ENCODE measurements around the gene SAMD14. TPM values are rescaled to one million over a fixed set of nuclear protein-coding genes. Genes with fewer than 3 reads are reported as not detected.

Gene SAMD14
- total RNA-seq, 1 experiment from 2014 or later = 5.9 TPM

DNA sequence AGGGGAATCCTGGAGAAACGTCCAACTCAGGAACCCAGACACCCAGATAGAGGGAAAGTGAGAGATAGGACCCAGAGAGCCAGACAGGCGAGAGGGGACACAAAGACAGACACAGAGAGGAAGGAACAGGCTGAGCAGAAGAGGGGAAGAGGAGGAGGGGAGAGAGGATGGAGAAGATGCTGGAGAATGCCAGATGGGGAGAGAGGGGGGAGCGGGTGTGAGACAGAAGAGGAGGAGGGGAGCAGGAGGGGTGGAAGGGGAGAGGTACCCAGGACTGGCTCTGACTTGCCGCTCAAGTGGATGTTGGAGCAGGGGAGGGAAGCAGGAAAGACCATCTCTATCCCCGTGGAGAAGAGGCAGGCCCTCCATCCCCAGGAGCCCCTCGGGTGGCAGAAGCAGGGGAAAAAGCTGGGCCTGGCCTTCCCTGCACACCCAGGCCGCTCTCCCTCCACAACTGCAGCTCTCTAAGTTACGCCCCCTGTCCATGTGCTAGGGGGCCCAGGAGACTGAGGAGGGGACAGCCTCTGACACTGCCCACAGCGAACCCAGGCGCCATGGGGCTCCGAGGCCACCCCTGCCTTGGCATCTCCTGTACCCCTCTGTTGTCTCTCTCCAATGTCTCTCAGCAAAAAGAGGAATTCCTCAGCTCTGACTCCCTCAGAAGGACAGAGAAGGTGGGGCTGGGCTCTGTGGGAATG is 15.7 kb upstream of the SAMD14 start:
- no peaks in the 10 kb centered on the region for H3K9me3 Mint-ChIP-seq
- no peak overlapping the region for H3K27ac Mint-ChIP-seq
- DNase-seq (ENCODE audit: low spot score) (no peak), ATAC-seq (no peak)
- CTCF ChIA-PET = interaction anchor here (0.6 to 4.6 kb wide), 16 partner anchors 8 to 218 kb away, joined by 3 to 23 read pairs (median 4); partner anchors contain the start of genes PDK2 and SGCA
- POLR2A ChIA-PET = no interaction called here
- no peak for TF ChIP-seq PRRX2 (CRISPR knock-in tag; IDR thresholded peaks at IDR 0.05)
- TF ChIP-seq, protein P1, sequence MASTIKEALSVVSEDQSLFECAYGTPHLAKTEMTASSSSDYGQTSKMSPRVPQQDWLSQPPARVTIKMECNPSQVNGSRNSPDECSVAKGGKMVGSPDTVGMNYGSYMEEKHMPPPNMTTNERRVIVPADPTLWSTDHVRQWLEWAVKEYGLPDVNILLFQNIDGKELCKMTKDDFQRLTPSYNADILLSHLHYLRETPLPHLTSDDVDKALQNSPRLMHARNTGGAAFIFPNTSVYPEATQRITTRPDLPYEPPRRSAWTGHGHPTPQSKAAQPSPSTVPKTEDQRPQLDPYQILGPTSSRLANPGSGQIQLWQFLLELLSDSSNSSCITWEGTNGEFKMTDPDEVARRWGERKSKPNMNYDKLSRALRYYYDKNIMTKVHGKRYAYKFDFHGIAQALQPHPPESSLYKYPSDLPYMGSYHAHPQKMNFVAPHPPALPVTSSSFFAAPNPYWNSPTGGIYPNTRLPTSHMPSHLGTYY (CRISPR knock-in tag; IDR thresholded peaks at IDR 0.05) = no peak
- no peak for TF ChIP-seq NR1H2 (CRISPR knock-in tag; IDR thresholded peaks at IDR 0.05)
- no peak for TF ChIP-seq OVOL2 (CRISPR knock-in tag; IDR thresholded peaks at IDR 0.05; ENCODE audit: borderline replicate concordance)
- TF ChIP-seq IRF2 (CRISPR knock-in tag; IDR thresholded peaks at IDR 0.05; ENCODE audit: borderline replicate concordance, low read depth) = no peak
- no peak for TF ChIP-seq ARID4B (CRISPR knock-in tag; IDR thresholded peaks at IDR 0.05; ENCODE audit: borderline replicate concordance)
- no peak for TF ChIP-seq JUN (CRISPR knock-in tag; IDR thresholded peaks at IDR 0.05)
- TF ChIP-seq ZNF317 (CRISPR knock-in tag; IDR thresholded peaks at IDR 0.05; ENCODE audit: borderline replicate concordance, low read depth) = no peak
- TF ChIP-seq CBFB (CRISPR knock-in tag; IDR thresholded peaks at IDR 0.05; ENCODE audit: low read depth) = no peak
- TF ChIP-seq ATF1 (CRISPR knock-in tag; IDR thresholded peaks at IDR 0.05) = no peak
- no peak for TF ChIP-seq NFE2L1 (CRISPR knock-in tag; IDR thresholded peaks at IDR 0.05)
- TF ChIP-seq AR (CRISPR knock-in tag; IDR thresholded peaks at IDR 0.05) = no peak
- TF ChIP-seq TP53 (CRISPR knock-in tag; IDR thresholded peaks at IDR 0.05) = no peak
- TF ChIP-seq, protein P2, sequence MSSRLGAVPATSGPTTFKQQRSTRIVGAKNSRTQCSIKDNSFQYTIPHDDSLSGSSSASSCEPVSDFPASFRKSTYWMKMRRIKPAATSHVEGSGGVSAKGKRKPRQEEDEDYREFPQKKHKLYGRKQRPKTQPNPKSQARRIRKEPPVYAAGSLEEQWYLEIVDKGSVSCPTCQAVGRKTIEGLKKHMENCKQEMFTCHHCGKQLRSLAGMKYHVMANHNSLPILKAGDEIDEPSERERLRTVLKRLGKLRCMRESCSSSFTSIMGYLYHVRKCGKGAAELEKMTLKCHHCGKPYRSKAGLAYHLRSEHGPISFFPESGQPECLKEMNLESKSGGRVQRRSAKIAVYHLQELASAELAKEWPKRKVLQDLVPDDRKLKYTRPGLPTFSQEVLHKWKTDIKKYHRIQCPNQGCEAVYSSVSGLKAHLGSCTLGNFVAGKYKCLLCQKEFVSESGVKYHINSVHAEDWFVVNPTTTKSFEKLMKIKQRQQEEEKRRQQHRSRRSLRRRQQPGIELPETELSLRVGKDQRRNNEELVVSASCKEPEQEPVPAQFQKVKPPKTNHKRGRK (CRISPR knock-in tag; IDR thresholded peaks at IDR 0.05; ENCODE audit: borderline replicate concordance) = no peak
- no peak for TF ChIP-seq ZBTB43 (CRISPR knock-in tag; IDR thresholded peaks at IDR 0.05)
- TF ChIP-seq CREM (CRISPR knock-in tag; IDR thresholded peaks at IDR 0.05) = no peak
- TF ChIP-seq, protein P3, sequence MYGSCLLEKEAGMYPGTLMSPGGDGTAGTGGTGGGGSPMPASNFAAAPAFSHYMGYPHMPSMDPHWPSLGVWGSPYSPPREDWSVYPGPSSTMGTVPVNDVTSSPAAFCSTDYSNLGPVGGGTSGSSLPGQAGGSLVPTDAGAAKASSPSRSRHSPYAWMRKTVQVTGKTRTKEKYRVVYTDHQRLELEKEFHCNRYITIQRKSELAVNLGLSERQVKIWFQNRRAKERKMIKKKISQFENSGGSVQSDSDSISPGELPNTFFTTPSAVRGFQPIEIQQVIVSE (CRISPR knock-in tag; IDR thresholded peaks at IDR 0.05; ENCODE audit: borderline replicate concordance) = no peak
- no peak for TF ChIP-seq TCF7 (CRISPR knock-in tag; IDR thresholded peaks at IDR 0.05; ENCODE audit: low read depth)
- H3K4me1 Mint-ChIP-seq = peaks cover 32% of the 10 kb centered on the region
- peaks cover 28% of the 10 kb centered on the region for H3K36me3 Mint-ChIP-seq
- no peak overlapping the region for H3K4me3 Mint-ChIP-seq
- H3K27me3 Mint-ChIP-seq (ENCODE audit: low read depth) = peaks cover 18% of the 10 kb centered on the region

All from WTC11 (cell line).